ENCODE data around the gene CC2D2A.

CC2D2A gene

DNA sequence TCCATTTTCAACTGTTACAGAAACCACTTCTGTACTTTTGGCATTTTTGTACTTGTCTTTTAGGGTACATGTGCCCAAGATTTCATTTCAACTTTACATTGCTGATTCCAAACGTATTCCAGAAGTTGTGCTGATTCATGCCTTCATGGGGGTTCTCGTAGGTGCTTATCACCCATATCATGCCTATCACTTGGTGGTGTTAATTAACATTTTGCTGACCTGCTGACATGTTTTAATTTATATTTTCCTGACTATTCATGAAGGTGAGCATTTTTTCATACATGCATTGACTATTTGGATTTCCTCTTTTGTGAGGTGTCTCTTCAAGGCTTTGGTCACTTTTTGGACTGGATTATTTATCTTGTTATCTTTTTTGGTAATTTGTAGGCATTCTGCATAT is 64.1 kb downstream of the CC2D2A start:
- TF ChIP-seq POLR2AphosphoS5 (IDR thresholded peaks at IDR 0.05; ENCODE audit: low read depth) (no peak), SPI1 (IDR thresholded peaks at IDR 0.05; ENCODE audit: borderline replicate concordance, low read depth) (no peak), GABPA (IDR thresholded peaks at IDR 0.05; ENCODE audit: low read depth) (no peak)
- TF ChIP-seq, protein P1, sequence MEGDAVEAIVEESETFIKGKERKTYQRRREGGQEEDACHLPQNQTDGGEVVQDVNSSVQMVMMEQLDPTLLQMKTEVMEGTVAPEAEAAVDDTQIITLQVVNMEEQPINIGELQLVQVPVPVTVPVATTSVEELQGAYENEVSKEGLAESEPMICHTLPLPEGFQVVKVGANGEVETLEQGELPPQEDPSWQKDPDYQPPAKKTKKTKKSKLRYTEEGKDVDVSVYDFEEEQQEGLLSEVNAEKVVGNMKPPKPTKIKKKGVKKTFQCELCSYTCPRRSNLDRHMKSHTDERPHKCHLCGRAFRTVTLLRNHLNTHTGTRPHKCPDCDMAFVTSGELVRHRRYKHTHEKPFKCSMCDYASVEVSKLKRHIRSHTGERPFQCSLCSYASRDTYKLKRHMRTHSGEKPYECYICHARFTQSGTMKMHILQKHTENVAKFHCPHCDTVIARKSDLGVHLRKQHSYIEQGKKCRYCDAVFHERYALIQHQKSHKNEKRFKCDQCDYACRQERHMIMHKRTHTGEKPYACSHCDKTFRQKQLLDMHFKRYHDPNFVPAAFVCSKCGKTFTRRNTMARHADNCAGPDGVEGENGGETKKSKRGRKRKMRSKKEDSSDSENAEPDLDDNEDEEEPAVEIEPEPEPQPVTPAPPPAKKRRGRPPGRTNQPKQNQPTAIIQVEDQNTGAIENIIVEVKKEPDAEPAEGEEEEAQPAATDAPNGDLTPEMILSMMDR (IDR thresholded peaks at IDR 0.05; ENCODE audit: insufficient read depth, low read length): no peak
- TF ChIP-seq, protein P2, sequence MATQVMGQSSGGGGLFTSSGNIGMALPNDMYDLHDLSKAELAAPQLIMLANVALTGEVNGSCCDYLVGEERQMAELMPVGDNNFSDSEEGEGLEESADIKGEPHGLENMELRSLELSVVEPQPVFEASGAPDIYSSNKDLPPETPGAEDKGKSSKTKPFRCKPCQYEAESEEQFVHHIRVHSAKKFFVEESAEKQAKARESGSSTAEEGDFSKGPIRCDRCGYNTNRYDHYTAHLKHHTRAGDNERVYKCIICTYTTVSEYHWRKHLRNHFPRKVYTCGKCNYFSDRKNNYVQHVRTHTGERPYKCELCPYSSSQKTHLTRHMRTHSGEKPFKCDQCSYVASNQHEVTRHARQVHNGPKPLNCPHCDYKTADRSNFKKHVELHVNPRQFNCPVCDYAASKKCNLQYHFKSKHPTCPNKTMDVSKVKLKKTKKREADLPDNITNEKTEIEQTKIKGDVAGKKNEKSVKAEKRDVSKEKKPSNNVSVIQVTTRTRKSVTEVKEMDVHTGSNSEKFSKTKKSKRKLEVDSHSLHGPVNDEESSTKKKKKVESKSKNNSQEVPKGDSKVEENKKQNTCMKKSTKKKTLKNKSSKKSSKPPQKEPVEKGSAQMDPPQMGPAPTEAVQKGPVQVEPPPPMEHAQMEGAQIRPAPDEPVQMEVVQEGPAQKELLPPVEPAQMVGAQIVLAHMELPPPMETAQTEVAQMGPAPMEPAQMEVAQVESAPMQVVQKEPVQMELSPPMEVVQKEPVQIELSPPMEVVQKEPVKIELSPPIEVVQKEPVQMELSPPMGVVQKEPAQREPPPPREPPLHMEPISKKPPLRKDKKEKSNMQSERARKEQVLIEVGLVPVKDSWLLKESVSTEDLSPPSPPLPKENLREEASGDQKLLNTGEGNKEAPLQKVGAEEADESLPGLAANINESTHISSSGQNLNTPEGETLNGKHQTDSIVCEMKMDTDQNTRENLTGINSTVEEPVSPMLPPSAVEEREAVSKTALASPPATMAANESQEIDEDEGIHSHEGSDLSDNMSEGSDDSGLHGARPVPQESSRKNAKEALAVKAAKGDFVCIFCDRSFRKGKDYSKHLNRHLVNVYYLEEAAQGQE (IDR thresholded peaks at IDR 0.05; ENCODE audit: insufficient replicate concordance, low read depth): no peak
- H3K27ac ChIP-seq (replicated peaks): no peak overlapping the region
- H3K27me3 ChIP-seq (ENCODE audit: insufficient read depth, poor library complexity, severe bottlenecking): no peaks in the 10 kb centered on the region
- DNase-seq (ENCODE audit: low read depth in 1 of 2, low spot score in 1 of 2): no peak
- H3K4me3 ChIP-seq (replicated peaks; ENCODE audit: insufficient read depth, low read length): no peak overlapping the region

DNA sequence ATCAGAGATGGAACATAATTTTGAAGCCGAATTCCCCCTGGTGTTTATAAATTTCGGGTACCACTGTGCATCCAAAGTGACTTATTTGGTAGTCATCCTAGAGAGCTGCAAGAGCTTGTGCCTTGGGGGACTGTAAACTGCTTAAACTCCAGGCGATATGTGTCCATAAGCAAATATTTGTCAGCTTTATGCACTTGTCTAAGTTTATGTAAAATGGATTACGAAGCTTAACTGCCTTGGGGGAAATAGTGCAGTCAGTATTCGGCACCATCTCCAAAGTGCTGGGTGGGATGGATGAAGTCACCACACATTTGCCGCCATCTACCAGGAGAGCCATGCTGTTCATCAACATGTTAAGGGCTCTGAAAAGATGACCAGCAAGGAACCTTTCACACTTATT is 65.9 kb downstream of the CC2D2A start:
- no peaks in the 10 kb centered on the region for H3K27me3 ChIP-seq (ENCODE audit: insufficient read depth, poor library complexity, severe bottlenecking)
- TF ChIP-seq SPI1 (IDR thresholded peaks at IDR 0.05; ENCODE audit: borderline replicate concordance, low read depth) (no peak), POLR2AphosphoS5 (IDR thresholded peaks at IDR 0.05; ENCODE audit: low read depth) (no peak), GABPA (IDR thresholded peaks at IDR 0.05; ENCODE audit: low read depth) (no peak)
- TF ChIP-seq, protein P2 (IDR thresholded peaks at IDR 0.05; ENCODE audit: insufficient replicate concordance, low read depth): no peak
- TF ChIP-seq, protein P1 (IDR thresholded peaks at IDR 0.05; ENCODE audit: insufficient read depth, low read length): no peak
- no peak overlapping the region for H3K4me3 ChIP-seq (replicated peaks; ENCODE audit: insufficient read depth, low read length)
- H3K27ac ChIP-seq (replicated peaks): no peak overlapping the region
- DNase-seq (ENCODE audit: low read depth in 1 of 2, low spot score in 1 of 2): no peak

DNA sequence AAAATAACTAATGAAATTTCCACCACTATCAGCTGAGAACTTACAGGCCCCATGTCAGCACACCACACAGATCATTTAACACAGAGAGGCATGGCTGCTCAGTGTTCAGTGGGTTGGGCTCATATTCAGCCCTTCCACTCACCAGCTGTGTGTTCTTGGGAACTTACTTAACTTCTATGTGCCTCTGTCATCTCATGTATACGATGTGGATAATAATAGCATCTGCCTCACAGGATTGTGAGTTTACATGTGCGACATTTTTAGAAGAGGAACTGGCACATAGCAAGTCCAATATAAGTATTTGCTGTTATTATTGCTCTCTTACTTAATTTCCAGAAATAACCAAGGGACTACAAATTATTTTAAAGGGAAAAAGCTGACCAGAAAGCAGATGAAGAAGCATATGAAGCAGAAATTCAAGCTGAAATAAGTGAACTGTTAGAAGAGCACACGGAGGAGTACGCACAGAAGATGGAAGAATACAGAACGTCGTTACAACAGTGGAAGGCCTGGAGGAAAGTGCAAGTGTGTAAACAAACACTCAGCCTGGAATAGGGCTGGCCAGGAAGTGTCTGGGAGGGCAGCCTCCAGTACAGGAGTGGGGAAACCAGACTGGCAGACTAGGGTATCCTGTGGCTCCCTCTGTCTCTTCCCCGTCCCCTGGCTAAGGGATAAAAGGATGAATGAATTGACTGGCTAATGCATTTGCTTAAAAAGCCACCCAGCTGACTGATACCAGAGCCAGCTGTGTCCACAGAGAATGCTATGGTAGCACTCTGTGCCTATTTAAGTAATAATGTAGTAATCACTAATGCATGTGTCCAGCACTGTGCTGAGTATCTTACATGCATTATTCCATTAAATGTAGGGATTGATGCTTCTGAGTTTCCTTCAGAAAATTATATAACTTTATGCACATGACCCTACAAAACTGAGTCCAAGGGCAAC is 67.1 kb downstream of the CC2D2A start:
- H3K27ac ChIP-seq (replicated peaks): no peak overlapping the region
- TF ChIP-seq GABPA (IDR thresholded peaks at IDR 0.05; ENCODE audit: low read depth): no peak
- TF ChIP-seq POLR2AphosphoS5 (IDR thresholded peaks at IDR 0.05; ENCODE audit: low read depth): no peak
- TF ChIP-seq, protein P1 (IDR thresholded peaks at IDR 0.05; ENCODE audit: insufficient read depth, low read length): no peak
- TF ChIP-seq, protein P2 (IDR thresholded peaks at IDR 0.05; ENCODE audit: insufficient replicate concordance, low read depth): no peak
- TF ChIP-seq SPI1 (IDR thresholded peaks at IDR 0.05; ENCODE audit: borderline replicate concordance, low read depth): no peak
- H3K27me3 ChIP-seq (ENCODE audit: insufficient read depth, poor library complexity, severe bottlenecking): no peaks in the 10 kb centered on the region
- no peak for DNase-seq (ENCODE audit: low read depth in 1 of 2, low spot score in 1 of 2)
- no peak overlapping the region for H3K4me3 ChIP-seq (replicated peaks; ENCODE audit: insufficient read depth, low read length)

Measured in HL-60 (cell line).